SW480 (cell line): ENCODE measurements around the gene SLIT3.
"Not testable (repeated sequence)": the region's sequence is repeated elsewhere in the genome, so short reads cannot be mapped to it uniquely, and the experiment has no call there.

Experiments
- DNase-seq: peaks from one replicate; pipeline ENCODE4 v3.0.0-alpha.2; 2016; ENCODE audit warnings: low spot score

The SLIT3 gene

DNA sequence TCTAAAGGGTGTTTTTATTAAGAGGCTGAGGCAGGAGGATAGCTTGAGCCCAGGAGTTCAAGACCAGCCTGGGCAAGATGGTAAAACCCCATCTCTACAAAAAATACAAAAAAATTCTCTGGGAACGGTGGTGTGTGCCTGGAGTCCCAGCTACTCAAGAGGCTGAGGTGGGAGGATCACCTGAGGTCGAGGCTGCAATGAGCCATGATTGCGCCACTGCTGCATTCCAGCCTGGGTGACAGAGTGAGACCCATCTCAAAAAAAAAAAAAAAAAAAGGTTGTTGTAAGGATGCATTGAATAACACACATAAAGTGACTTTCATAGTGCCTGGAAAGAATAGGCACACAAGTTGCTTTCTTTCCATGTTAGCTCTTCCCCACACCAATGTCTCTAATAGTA is 662.1 kb downstream of the SLIT3 start:
- DNase-seq = not testable (repeated sequence)

DNA sequence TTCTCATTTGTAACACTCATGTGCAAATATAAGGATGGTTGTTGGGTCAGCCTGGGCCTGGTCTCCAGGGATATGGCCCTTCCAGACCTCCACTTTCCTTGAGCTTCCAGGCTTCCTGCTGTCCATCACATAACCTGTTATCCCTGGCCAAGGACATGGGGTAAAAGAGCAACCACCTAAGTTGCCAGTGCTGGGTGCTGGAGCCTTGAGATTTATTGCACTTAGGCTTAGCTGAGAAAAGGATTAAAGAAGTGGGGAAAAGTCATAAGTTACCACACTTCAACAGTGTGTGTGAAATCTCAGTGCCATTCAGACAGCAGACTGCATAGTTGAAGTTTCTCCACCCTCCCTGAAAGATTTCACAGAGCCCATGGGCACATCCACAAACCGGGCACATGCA is 663.1 kb downstream of the SLIT3 start:
- DNase-seq = no peak

DNA sequence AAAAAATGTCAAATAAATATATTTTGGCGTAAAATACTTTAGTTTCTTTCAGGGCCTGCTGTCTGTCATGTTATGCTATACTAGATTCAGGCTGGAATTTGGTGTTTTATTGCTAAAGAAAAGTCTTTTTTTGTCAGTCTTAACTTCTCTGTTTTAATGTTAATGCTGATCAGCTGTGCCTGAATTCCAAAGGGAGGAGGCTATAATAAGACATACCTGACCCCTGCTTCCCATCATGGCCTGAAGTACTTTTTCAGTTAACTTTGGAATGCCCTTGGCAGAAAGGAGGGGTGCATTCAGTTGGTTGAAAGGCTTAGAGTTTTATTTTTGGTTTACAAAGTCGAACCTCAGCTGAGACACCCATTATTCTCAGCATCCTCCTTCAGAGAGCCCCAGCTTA is 663.7 kb downstream of the SLIT3 start:
- no peak for DNase-seq

DNA sequence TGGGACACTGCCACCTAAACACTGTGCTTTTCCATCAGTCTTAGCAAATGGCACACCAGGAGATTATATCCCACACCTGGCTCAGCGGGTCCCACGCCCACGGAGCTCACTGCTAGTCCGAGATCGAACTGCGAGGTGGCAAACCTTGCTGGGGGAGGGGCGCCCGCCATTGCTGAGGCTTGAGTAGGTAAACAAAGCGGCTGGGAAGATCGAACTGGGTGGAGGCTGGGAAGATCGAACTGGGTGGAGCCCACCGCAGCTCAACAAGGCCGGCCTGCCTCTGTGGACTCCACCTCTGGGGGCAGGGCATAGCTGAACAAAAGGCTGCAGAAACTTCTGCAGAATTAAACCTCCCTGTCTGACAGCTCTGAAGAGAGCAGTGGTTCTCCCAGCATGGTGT is 670.0 kb downstream of the SLIT3 start:
- not testable (repeated sequence) for DNase-seq

DNA sequence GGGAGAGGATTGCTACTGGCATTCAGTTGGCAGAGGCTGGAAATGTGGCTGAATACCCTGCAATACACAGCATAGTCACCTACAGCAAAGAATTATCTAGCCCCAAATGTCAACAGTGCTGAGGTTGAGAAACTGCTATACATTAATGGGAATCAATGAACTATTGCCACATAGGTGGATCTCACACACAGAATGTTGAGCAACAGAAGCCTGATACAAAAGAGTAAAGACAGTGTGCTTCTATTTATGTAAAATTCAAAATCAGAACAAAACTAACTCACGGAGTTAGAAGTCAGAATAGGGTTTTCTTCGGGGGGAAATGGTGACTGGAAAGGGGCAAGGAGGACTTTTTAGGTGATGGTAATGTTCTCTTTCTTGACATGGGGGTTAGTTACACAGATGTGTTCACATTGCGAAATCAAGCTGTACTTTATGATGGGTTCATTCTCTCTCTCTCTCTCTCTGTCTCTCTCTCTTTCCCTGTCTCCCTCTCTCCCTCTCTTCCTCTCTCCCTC is 676.0 kb downstream of the SLIT3 start:
- no peak for DNase-seq

DNA sequence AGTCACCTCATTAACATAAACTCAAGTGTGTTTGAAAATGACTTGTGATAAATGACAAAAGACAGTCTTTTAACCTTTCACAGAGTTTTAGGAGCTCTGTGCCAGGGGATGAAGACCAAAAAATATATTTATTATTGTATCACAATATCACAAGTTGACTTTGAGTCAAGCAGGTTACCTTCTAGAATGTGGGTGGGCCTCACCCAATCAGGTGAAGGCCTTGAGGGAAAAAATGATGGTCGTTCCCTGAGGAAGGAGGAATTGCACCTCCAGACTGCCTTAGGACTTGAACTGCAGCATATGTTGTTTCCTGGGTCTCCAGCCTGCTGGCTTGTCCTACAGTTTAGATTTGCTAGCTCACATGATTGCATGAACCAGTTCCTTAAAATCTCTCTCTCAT is 680.1 kb downstream of the SLIT3 start:
- no peak for DNase-seq

DNA sequence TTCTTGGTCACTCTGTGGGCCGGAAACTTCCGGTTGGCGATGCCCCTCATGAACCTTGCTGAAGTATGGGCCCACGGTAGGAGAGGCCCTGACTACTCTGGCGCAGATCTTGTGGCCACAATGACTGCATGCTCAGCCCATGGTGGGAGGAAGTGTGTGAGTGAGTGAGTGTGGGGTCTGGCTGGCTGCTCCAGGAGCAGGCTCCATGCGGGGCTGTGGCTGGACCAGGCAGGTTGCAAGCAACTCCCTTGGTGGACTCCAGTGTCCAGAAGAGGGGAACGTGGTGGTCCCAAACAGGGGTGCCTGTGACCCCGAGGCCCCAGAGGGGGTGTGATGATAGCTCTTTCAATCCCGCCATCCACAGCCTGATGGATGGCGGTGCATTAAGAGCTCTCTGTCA is 686.3 kb downstream of the SLIT3 start:
- DNase-seq = no peak

DNA sequence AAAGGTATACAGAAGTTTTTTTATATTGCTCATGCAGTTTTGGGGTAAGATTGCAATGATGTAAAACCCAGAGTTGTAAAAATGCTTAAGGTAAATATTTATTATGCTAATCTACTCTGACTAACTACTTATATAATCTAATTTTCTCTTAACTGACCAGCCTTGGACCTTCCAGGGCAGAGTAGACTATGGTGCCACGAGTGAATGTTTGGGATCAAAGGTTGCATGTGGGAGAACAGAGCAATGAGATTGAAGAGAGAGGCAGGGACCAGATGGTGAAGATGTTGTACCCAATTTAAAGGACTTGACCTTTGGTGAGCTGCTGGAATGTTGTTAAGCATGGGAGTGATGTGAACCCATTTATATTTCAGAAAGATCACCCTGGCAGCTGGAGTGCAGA is 686.9 kb downstream of the SLIT3 start:
- no peak for DNase-seq

DNA sequence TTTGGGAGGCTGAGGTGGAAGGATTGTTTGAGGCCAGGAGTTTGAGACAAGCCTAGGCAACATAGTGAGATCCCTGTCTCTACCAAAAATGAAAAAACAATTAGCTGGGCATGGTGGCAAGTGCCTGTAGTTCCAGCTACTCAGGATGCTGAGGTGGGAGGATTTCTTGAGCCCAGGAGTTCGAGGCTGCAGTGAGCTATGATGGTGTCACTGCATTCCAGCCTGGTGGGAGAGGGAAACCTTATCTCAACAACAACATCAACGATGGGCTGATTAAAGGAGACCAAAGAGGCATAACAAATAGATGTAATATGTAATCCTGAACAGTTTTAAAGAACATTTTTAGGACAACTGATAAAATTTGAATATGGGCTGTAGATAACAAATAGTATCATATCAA is 687.5 kb downstream of the SLIT3 start:
- DNase-seq = no peak

DNA sequence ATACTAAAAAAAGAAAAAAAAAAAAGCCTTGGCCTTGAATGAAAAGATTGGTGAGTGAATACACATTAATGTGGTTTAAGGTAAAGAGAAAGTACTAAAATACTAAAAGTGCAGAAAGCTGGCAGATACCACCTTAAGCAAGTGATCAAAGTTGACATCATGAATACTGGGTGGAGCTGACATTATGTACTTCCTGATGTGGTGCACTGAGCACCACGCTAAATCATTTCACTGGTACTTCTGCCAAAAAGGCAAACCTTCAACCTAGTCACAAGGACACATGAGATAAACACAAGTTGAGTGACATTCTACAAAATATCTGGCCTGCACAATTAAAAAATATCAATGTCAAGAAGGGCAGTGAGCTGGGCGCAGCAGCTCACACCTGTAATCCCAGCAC is 687.9 kb downstream of the SLIT3 start:
- no peak for DNase-seq

DNA sequence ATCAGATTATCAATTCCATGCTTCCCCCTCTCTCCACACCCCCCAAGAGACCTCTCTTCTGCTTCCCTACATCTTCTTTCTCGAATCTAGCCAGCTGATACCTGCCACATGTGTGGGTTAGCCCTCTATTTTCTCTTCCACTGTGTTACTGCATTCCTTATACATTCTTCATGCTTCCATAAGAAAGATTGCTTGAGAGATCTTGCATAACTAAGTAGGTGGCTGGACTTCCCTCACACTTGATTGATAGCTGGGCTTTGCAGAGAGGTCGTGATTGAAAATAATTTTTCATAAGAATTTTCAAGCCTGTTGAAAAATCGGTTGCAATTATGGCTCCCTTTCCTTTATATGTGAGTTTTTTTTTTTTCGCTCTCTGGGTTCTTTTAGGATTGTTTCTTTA is 688.8 kb downstream of the SLIT3 start:
- DNase-seq = no peak
